HG03575 (cell line): ENCODE data around the gene RHO.

Experiments
- ATAC-seq: cut with Tn5 transposase; IDR thresholded peaks from one replicate; pipeline ENCODE4 v1.9.1; 2021; ENCODE audit not compliant: unreplicated experiment, insufficient number of reproducible peaks, low FRiP score; ENCODE audit errors: extremely low read depth

The RHO gene

GRCh38 chr3:129569856-129570255 is 41.4 kb downstream of the RHO start:
- ATAC-seq: no peak

GRCh38 chr3:129571605-129572547 is 43.4 kb downstream of the RHO start:
- no peak for ATAC-seq

- no peak for ATAC-seq
These were observed 44.2 kb downstream of the RHO start for GRCh38 chr3:129572603-129573002.

GRCh38 chr3:129573493-129573892 is 45.1 kb downstream of the RHO start:
- no peak for ATAC-seq

- no peak for ATAC-seq
These were observed 45.8 kb downstream of the RHO start for GRCh38 chr3:129574206-129574605.

- ATAC-seq: no peak
These were observed 47.0 kb downstream of the RHO start for GRCh38 chr3:129575233-129575996.

GRCh38 chr3:129575997-129576384 is 47.6 kb downstream of the RHO start:
- no peak for ATAC-seq

- ATAC-seq: no peak
These were observed 48.3 kb downstream of the RHO start for GRCh38 chr3:129576514-129577352.

GRCh38 chr3:129577366-129577765 is 48.9 kb downstream of the RHO start:
- no peak for ATAC-seq

- no peak for ATAC-seq
These were observed 49.7 kb downstream of the RHO start for GRCh38 chr3:129577925-129578786.

- no peak for ATAC-seq
These were observed 51.6 kb downstream of the RHO start for GRCh38 chr3:129579991-129580390.

GRCh38 chr3:129581623-129582022 is 53.2 kb downstream of the RHO start:
- no peak for ATAC-seq

GRCh38 chr3:129582799-129583198 is 54.4 kb downstream of the RHO start:
- no peak for ATAC-seq

- ATAC-seq: no peak
These were observed 54.9 kb downstream of the RHO start for GRCh38 chr3:129583289-129583688.

GRCh38 chr3:129584631-129585030 is 56.2 kb downstream of the RHO start:
- ATAC-seq: no peak
